CD14-positive monocyte (primary cell): ENCODE results near the gene KRT85. TPM values are rescaled to one million over a fixed set of nuclear protein-coding genes. Genes with fewer than 3 reads are reported as not detected.
"Not testable (repeated sequence)": the region's sequence is repeated elsewhere in the genome, so short reads cannot be mapped to it uniquely, and the experiment has no call there.

ENCODE experiments used
- DNase-seq, 3 donors: peaks; one replicate each; pipeline ENCODE4 v3.0.0-alpha.2; 2011 to 2022
- H2AFZ ChIP-seq: 2 replicates; pipeline ENCODE4 v1.6.0; 2012; ENCODE audit warnings: mild to moderate bottlenecking, low read depth, low read length, inconsistent platforms; ENCODE audit not compliant: insufficient read depth, poor library complexity, severe bottlenecking
- H3K27ac ChIP-seq, 2 donors: 1 replicate in 1 of 2; 2 replicates in 1 of 2; pipeline ENCODE4 v1.5.1; 2012 to 2013; ENCODE audit warnings: low read length in 2 of 2, control low read depth in 1 of 2, inconsistent platforms in 1 of 2, low read depth in 1 of 2, mild to moderate bottlenecking in 1 of 2
- H3K27me3 ChIP-seq, 2 donors: one replicate each; pipeline versions ENCODE4 v1.6.0 to v1.6.1; 2011 to 2013; ENCODE audit warnings: low read length in 2 of 2; ENCODE audit not compliant: control insufficient read depth in 2 of 2, insufficient read depth in 2 of 2
- H3K36me3 ChIP-seq, 2 donors: replicated peaks in 1 of 2; 1 replicate in 1 of 2; 2 replicates in 1 of 2; pipeline versions ENCODE4 v1.5.1 to v1.6.1; 2012 to 2013; ENCODE audit warnings: low read length in 2 of 2, control low read depth in 1 of 2, inconsistent platforms in 1 of 2, mild to moderate bottlenecking in 1 of 2; ENCODE audit not compliant: insufficient read depth in 2 of 2, control insufficient read depth in 1 of 2
- H3K4me1 ChIP-seq, 2 donors: 1 replicate in 1 of 2; 2 replicates in 1 of 2; pipeline versions ENCODE4 v1.5.1 to v1.6.1; 2012 to 2013; ENCODE audit warnings: low read length in 2 of 2, control low read depth in 1 of 2, inconsistent platforms in 1 of 2, mild to moderate bottlenecking in 1 of 2, moderate library complexity in 1 of 2; ENCODE audit not compliant: insufficient read depth in 2 of 2, control insufficient read depth in 1 of 2
- H3K4me2 ChIP-seq: replicated peaks from 2 replicates; pipeline ENCODE3; 2012; ENCODE audit warnings: low read length, moderate library complexity, mild to moderate bottlenecking; ENCODE audit not compliant: poor library complexity, severe bottlenecking; ENCODE audit errors: extremely low read depth
- H3K4me3 ChIP-seq, 3 experiments: fragments of 200-600 bp in 1 of 3; sonication (generic) in 1 of 3; replicated peaks in 1 of 3; 1 replicate in 2 of 3; 2 replicates in 1 of 3; pipeline ENCODE4 v1.5.1; 2011 to 2013; ENCODE audit warnings: low read length in 3 of 3, mild to moderate bottlenecking in 3 of 3, control low read depth in 2 of 3, low read depth in 2 of 3, inconsistent platforms in 1 of 3, moderate library complexity in 1 of 3
- H3K79me2 ChIP-seq: 2 replicates; pipeline ENCODE4 v1.6.0; 2012; ENCODE audit warnings: mild to moderate bottlenecking, control low read depth, inconsistent platforms, low read length, moderate library complexity; ENCODE audit not compliant: insufficient read depth
- H3K9ac ChIP-seq: 2 replicates; pipeline ENCODE4 v1.6.0; 2017; ENCODE audit warnings: low read length, mild to moderate bottlenecking; ENCODE audit not compliant: insufficient read depth, poor library complexity, severe bottlenecking
- H3K9me3 ChIP-seq, 2 donors: replicated peaks in 1 of 2; 1 replicate in 1 of 2; 2 replicates in 1 of 2; pipeline versions ENCODE4 v1.5.1 to v1.6.1; 2012 to 2013; ENCODE audit warnings: low read length in 2 of 2, control low read depth in 1 of 2; ENCODE audit not compliant: control insufficient read depth in 1 of 2, insufficient read depth in 1 of 2
- H4K20me1 ChIP-seq: 2 replicates; pipeline ENCODE4 v1.6.0; 2012; ENCODE audit warnings: mild to moderate bottlenecking, low read length, control low read depth, moderate library complexity; ENCODE audit not compliant: insufficient read depth
- H3K27ac Mint-ChIP-seq, 7 donors: one replicate each; pipeline ENCODE4 v1.8.0; 2020; ENCODE audit warnings: mild to moderate bottlenecking in 7 of 7, mixed read lengths in 7 of 7, moderate library complexity in 6 of 7, inconsistent platforms in 2 of 7
- H3K27me3 Mint-ChIP-seq, 3 donors: one replicate each; pipeline ENCODE4 v1.8.0; 2021 to 2022; ENCODE audit warnings: low read depth in 3 of 3, mild to moderate bottlenecking in 3 of 3, mixed read lengths in 3 of 3, moderate library complexity in 3 of 3, inconsistent platforms in 1 of 3
- H3K36me3 Mint-ChIP-seq, 2 donors: one replicate each; pipeline ENCODE4 v1.8.0; 2020; ENCODE audit warnings: mixed read lengths in 2 of 2, inconsistent platforms in 1 of 2, mild to moderate bottlenecking in 1 of 2
- H3K4me1 Mint-ChIP-seq: one replicate; pipeline ENCODE4 v1.8.0; 2020; ENCODE audit warnings: mild to moderate bottlenecking, mixed read lengths
- H3K4me3 Mint-ChIP-seq, 2 donors: one replicate each; pipeline ENCODE4 v1.8.0; 2020; ENCODE audit warnings: mild to moderate bottlenecking in 2 of 2, mixed read lengths in 2 of 2, moderate library complexity in 1 of 2
- H3K9me3 Mint-ChIP-seq, 7 donors: one replicate each; pipeline ENCODE4 v1.8.0; 2020 to 2022; ENCODE audit warnings: mixed read lengths in 7 of 7, mild to moderate bottlenecking in 6 of 7, moderate library complexity in 6 of 7, inconsistent platforms in 2 of 7
- CTCF ChIP-seq: fragments of 200-600 bp; IDR thresholded peaks from one replicate; pipeline ENCODE4 v1.8.0; 2022; ENCODE audit warnings: antibody characterized with exemption, mild to moderate bottlenecking
- whole genome bisulfite sequencing: methylation state at CpG from one replicate; pipeline ENCODE4 v1.1.5; 2013; ENCODE audit warnings: missing lambda C conversion rate; ENCODE audit not compliant: insufficient coverage; 5-methylcytosine and 5-hydroxymethylcytosine counted together
- intact Hi-C, 2 donors: fragments of 100-400 bp; cut with micrococcal nuclease; formaldehyde crosslinking; loops; one replicate each; pipeline versions ENCODE4 v1.15.0 to v1.15.1; 2023
- polyA plus RNA-seq, 3 donors: library from polyadenylated mRNA; depleted of rRNA in 1 of 3; unstranded in 2 of 3; stranded (reverse) in 1 of 3; fragments of 300-500 nt in 2 of 3; fragments of >200 nt in 1 of 3; fragmentation: Illumina TruSeq in 2 of 3; gene quantifications; 1 replicate in 2 of 3; 2 replicates in 1 of 3; pipeline ENCODE4 v1.2.3, GENCODE V29; 2012 to 2021

KRT85 gene
- polyA plus RNA-seq, 3 donors, result not detected

GRCh38 chr12:52347016-52347415 lies 20.3 kb downstream of the KRT85 start:
- WGBS, result 78% methylated on average over 8 of the region's 9 CpGs
- Mint-ChIP-seq H3K36me3 (no peaks in the 10 kb centered on the region), H3K27me3 (peaks cover 5 to 14% (median 13%) of the 10 kb centered on the region in 3 donors), H3K9me3 (peaks cover 0 to 5% (median 3%) of the 10 kb centered on the region in 7 donors), H3K4me3 (no peak overlapping the region), H3K27ac (no peak overlapping the region), H3K4me1 (no peaks in the 10 kb centered on the region)
- no peaks in the 10 kb centered on the region for H3K9me3 ChIP-seq
- intact Hi-C loops, result no loop called here
- H3K4me3 ChIP-seq, result no peak overlapping the region
- no peak overlapping the region for H2AFZ ChIP-seq
- no peaks in the 10 kb centered on the region for H3K36me3 ChIP-seq
- no peak overlapping the region for H3K4me2 ChIP-seq
- H3K79me2 ChIP-seq, result no peaks in the 10 kb centered on the region
- DNase-seq, result no peak
- TF ChIP-seq CTCF, result no peak
- H4K20me1 ChIP-seq, result no peaks in the 10 kb centered on the region
- H3K27ac ChIP-seq, result no peak overlapping the region
- H3K9ac ChIP-seq, result no peak overlapping the region
- no peaks in the 10 kb centered on the region for H3K27me3 ChIP-seq
- H3K4me1 ChIP-seq, result no peaks in the 10 kb centered on the region

- Histone ChIP-seq H2AFZ (no peak overlapping the region), H3K4me3 (no peak overlapping the region), H3K9ac (no peak overlapping the region), H3K79me2 (no peaks in the 10 kb centered on the region), H3K27me3 (no peaks in the 10 kb centered on the region), H4K20me1 (no peaks in the 10 kb centered on the region), H3K27ac (no peak overlapping the region), H3K4me2 (no peak overlapping the region), H3K4me1 (no peaks in the 10 kb centered on the region), H3K9me3 (no peaks in the 10 kb centered on the region), H3K36me3 (no peaks in the 10 kb centered on the region)
- peaks cover 0 to 5% (median 3%) of the 10 kb centered on the region in 7 donors for H3K9me3 Mint-ChIP-seq
- no peak for DNase-seq
- no peaks in the 10 kb centered on the region for H3K36me3 Mint-ChIP-seq
- no peaks in the 10 kb centered on the region for H3K4me1 Mint-ChIP-seq
- WGBS, result 0% methylated on average over 3 of the region's 4 CpGs
- TF ChIP-seq CTCF, result no peak
- no peak overlapping the region for H3K4me3 Mint-ChIP-seq
- peaks cover 5 to 14% (median 10%) of the 10 kb centered on the region in 3 donors for H3K27me3 Mint-ChIP-seq
- H3K27ac Mint-ChIP-seq, result no peak overlapping the region
- intact Hi-C loops, result no loop called here
Observed at GRCh38 chr12:52346593-52346992, 20.7 kb downstream of the KRT85 start.

- DNase-seq, H3K36me3 Mint-ChIP-seq, H3K27ac ChIP-seq, H3K4me3 ChIP-seq, H3K4me1 Mint-ChIP-seq, H3K4me3 Mint-ChIP-seq, H3K9me3 Mint-ChIP-seq, H3K79me2 ChIP-seq, H3K9ac ChIP-seq, H3K27me3 ChIP-seq, H3K36me3 ChIP-seq, H3K9me3 ChIP-seq, H4K20me1 ChIP-seq, H3K4me1 ChIP-seq, H2AFZ ChIP-seq, H3K4me2 ChIP-seq, H3K27ac Mint-ChIP-seq, intact Hi-C loops: not testable (repeated sequence)
- H3K27me3 Mint-ChIP-seq, result peaks cover 5 to 14% (median 5%) of the 10 kb centered on the region in 3 donors
- WGBS, result 100% methylated on average over 4 of the region's 8 CpGs
Observed at GRCh38 chr12:52345041-52345440, 22.2 kb downstream of the KRT85 start.
